ENCODE results near the gene VSTM2B.

VSTM2B gene

DNA sequence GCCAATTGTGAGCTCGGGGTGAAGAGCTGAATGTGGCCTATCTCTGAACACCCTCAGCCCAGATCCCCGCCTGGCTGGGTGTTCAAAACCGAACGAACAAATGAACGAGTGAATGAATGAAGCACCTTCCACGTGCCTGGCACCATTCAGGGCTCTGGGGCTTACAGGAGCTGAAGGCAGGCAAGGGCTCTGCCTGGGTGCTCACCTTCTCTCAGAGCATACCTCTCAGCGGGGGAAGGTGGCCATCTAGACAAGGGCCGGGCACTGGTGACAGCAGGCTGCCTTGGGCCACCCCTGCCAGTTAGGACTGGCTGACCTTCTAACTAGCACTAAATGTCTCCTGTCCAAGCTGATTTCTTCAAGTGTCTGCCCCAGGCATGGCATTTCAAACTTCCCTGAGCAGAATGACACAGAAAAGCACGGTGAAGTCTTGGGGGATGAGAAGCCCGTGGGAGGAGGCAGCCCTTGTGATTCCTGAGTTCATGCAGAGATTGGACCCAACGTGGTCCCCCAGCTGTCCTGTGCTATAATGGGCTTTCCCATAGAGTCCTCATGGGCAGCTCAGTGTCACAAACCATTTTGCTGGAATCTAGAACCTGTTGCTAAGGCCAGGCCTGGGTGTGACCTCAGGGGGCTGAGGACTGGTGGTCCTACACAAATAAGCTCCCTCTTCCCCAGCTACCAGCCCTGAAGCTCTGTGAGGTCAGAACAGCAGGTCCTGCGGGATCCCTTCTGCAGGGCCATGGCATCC, 27.9 kb upstream of the VSTM2B start:
- TF ChIP-seq TAF1 (IDR thresholded peaks at IDR 0.05; ENCODE audit: borderline replicate concordance, insufficient read depth, low read length) (no peak), FOXP2 (optimal IDR thresholded peaks at IDR 0.05; ENCODE audit: borderline replicate concordance, extremely low read depth, extremely low read length, insufficient read depth) (no peak), SIN3A (IDR thresholded peaks at IDR 0.05; ENCODE audit: borderline replicate concordance, insufficient read depth, low read length) (no peak), POLR2AphosphoS5 (IDR thresholded peaks at IDR 0.05; ENCODE audit: low read depth, low read length) (no peak)
- TF ChIP-seq, protein P1, sequence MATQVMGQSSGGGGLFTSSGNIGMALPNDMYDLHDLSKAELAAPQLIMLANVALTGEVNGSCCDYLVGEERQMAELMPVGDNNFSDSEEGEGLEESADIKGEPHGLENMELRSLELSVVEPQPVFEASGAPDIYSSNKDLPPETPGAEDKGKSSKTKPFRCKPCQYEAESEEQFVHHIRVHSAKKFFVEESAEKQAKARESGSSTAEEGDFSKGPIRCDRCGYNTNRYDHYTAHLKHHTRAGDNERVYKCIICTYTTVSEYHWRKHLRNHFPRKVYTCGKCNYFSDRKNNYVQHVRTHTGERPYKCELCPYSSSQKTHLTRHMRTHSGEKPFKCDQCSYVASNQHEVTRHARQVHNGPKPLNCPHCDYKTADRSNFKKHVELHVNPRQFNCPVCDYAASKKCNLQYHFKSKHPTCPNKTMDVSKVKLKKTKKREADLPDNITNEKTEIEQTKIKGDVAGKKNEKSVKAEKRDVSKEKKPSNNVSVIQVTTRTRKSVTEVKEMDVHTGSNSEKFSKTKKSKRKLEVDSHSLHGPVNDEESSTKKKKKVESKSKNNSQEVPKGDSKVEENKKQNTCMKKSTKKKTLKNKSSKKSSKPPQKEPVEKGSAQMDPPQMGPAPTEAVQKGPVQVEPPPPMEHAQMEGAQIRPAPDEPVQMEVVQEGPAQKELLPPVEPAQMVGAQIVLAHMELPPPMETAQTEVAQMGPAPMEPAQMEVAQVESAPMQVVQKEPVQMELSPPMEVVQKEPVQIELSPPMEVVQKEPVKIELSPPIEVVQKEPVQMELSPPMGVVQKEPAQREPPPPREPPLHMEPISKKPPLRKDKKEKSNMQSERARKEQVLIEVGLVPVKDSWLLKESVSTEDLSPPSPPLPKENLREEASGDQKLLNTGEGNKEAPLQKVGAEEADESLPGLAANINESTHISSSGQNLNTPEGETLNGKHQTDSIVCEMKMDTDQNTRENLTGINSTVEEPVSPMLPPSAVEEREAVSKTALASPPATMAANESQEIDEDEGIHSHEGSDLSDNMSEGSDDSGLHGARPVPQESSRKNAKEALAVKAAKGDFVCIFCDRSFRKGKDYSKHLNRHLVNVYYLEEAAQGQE (IDR thresholded peaks at IDR 0.05; ENCODE audit: insufficient read depth in 1 of 2, low read depth in 2 of 2, low read length in 2 of 2), result no peak

DNA sequence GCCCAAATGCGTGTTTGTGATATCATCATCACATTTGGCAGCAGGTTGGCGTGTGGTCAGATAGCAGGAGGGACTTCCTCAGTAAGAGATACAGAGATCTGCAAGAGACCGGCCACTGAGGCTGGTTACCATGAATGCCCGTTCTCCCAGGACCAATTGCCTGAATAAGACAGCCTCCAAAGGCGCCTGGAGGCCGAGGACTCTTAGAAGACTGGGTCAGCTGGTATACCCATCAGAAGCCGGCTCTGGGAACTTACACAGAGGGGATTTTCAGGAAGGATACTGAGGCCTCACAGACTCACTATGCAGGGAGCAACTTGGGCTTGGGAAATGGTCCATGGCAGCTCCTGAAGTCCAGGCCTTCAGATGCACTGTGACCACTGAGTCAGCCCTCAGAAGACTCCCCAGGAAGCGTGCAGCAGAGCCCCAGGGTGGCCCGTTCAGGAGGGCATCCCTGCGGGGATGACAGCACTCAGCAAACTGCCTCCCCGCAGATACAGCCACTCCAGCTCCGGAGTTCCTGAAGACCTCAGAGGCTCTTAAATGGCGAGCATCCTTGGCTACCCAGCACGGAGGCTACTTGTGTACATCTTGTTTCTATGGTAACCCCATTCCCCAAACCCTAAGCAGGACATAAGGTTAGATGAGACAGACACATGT, 26.4 kb upstream of the VSTM2B start:
- TF ChIP-seq FOXP2 (optimal IDR thresholded peaks at IDR 0.05; ENCODE audit: borderline replicate concordance, extremely low read depth, extremely low read length, insufficient read depth), result no peak
- TF ChIP-seq POLR2AphosphoS5 (IDR thresholded peaks at IDR 0.05; ENCODE audit: low read depth, low read length), result no peak
- TF ChIP-seq, protein P1 (IDR thresholded peaks at IDR 0.05; ENCODE audit: insufficient read depth in 1 of 2, low read depth in 2 of 2, low read length in 2 of 2), result no peak
- no peak for TF ChIP-seq TAF1 (IDR thresholded peaks at IDR 0.05; ENCODE audit: borderline replicate concordance, insufficient read depth, low read length)
- no peak for TF ChIP-seq SIN3A (IDR thresholded peaks at IDR 0.05; ENCODE audit: borderline replicate concordance, insufficient read depth, low read length)

DNA sequence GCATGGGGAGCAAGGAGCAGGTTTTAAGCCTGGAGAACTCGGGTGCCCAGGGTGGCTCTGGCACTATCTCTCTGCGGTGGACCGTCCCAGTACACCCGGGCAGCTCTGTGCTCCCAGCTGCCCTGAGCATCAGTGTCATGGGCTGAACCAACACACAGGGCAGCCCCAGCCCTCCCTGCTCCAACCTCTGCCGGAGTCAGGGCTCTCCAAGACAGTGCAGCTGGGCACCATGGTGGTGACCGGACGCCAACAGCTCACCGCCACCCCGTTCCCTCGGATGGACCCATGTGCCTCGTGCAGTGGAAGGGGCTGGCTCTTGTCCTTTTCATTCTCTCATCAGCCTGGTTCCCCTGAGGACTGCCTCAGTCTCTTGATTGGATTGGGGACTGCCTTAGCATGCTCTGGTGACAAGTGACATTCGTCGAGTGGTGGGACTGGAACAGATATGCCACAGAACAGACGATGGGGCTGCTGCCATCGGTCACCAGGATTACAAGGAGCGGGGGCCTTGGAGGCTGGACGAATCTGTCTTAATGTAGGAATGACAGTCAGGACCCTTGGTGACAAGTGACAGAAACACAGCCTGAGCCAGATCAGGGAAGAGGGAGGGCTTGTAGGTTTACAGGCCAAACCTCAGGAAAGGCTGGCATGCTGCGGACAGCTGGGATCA, 25.7 kb upstream of the VSTM2B start:
- TF ChIP-seq TAF1 (IDR thresholded peaks at IDR 0.05; ENCODE audit: borderline replicate concordance, insufficient read depth, low read length) (no peak), POLR2AphosphoS5 (IDR thresholded peaks at IDR 0.05; ENCODE audit: low read depth, low read length) (no peak), FOXP2 (optimal IDR thresholded peaks at IDR 0.05; ENCODE audit: borderline replicate concordance, extremely low read depth, extremely low read length, insufficient read depth) (no peak), SIN3A (IDR thresholded peaks at IDR 0.05; ENCODE audit: borderline replicate concordance, insufficient read depth, low read length) (no peak)
- TF ChIP-seq, protein P1 (IDR thresholded peaks at IDR 0.05; ENCODE audit: insufficient read depth in 1 of 2, low read depth in 2 of 2, low read length in 2 of 2), result no peak

DNA sequence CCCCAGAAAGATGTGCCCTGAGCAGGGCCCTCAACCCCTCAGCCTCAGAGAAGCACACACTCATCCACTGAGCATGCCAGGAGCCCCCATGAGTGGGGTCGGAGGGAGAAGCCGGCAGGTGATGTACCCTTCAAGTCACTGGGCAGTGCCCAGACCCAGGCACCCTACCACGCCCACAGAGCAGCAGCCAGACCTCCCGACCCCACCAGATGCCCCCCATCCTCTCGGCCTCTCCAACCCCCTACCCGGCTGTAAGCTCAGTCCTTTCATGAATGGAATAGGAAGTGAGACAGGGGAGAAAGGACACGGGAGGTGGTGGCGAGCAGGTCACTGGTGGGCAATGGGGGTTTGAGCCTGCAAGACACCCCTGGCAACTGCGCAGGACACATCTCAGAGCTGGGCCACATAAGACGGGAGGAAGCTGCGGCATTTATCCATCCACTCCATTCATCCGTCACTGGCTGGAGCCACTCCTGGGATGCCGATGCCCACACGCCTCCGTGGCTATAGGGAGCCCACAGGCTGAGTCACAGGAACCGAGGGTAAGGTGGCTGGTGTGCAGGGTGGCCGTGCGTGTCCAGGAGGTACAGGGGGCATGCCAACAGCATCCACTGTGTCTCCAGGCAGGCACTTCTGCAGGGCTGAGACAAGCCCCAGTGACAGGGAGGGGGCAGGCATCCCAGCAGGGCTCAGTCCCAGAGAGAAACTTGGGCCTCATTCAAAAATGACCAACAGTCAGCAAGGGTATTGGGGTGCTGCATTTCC, 23.8 kb upstream of the VSTM2B start:
- no peak for TF ChIP-seq POLR2AphosphoS5 (IDR thresholded peaks at IDR 0.05; ENCODE audit: low read depth, low read length)
- no peak for TF ChIP-seq TAF1 (IDR thresholded peaks at IDR 0.05; ENCODE audit: borderline replicate concordance, insufficient read depth, low read length)
- no peak for TF ChIP-seq FOXP2 (optimal IDR thresholded peaks at IDR 0.05; ENCODE audit: borderline replicate concordance, extremely low read depth, extremely low read length, insufficient read depth)
- no peak for TF ChIP-seq SIN3A (IDR thresholded peaks at IDR 0.05; ENCODE audit: borderline replicate concordance, insufficient read depth, low read length)
- TF ChIP-seq, protein P1 (IDR thresholded peaks at IDR 0.05; ENCODE audit: insufficient read depth in 1 of 2, low read depth in 2 of 2, low read length in 2 of 2), result no peak
